Adipocyte (in vitro differentiated cells): ENCODE results near the gene SESTD1.
A peak's percentile ranks its signal among the peaks of the same experiment; 100 is the strongest.

Experiments
- DNase-seq: peaks from one replicate; pipeline ENCODE4 v3.0.0-alpha.2; 2015; ENCODE audit warnings: low read depth
- H3K27me3 ChIP-seq: replicated peaks from 2 replicates; pipeline ENCODE4 v1.7.0; 2013; ENCODE audit warnings: mild to moderate bottlenecking, low read length, moderate library complexity; ENCODE audit not compliant: control insufficient read depth, insufficient read depth
- H3K36me3 ChIP-seq: 2 replicates; pipeline ENCODE4 v1.7.0; 2013; ENCODE audit warnings: low read length, mild to moderate bottlenecking, moderate library complexity; ENCODE audit not compliant: control insufficient read depth, insufficient read depth, severe bottlenecking
- H3K4me1 ChIP-seq: 2 replicates; pipeline ENCODE4 v1.7.0; 2013; ENCODE audit warnings: mild to moderate bottlenecking, low read length, moderate library complexity; ENCODE audit not compliant: control insufficient read depth, insufficient read depth
- H3K4me3 ChIP-seq: 2 replicates; pipeline ENCODE4 v1.7.0; 2013; ENCODE audit warnings: mild to moderate bottlenecking, low read length, moderate library complexity
- H3K9ac ChIP-seq: 2 replicates; pipeline ENCODE4 v1.7.0; 2013; ENCODE audit warnings: mild to moderate bottlenecking, low read length, moderate library complexity
- H3K9me3 ChIP-seq: 2 replicates; pipeline ENCODE4 v1.7.0; 2013; ENCODE audit warnings: mild to moderate bottlenecking, low read length, moderate library complexity; ENCODE audit not compliant: control insufficient read depth

Gene SESTD1

GRCh38 chr2:179265082-179265510 is 464 bp upstream of the SESTD1 start:
- Histone ChIP-seq H3K9ac (peak overlapping the region; percentile 98), H3K9me3 (no peaks in the 10 kb centered on the region), H3K4me3 (peak overlapping the region; percentile 97), H3K27me3 (no peaks in the 10 kb centered on the region), H3K4me1 (peaks cover 56% of the 10 kb centered on the region), H3K36me3 (no peaks in the 10 kb centered on the region)
- DNase-seq, result peak; percentile 59

GRCh38 chr2:179263446-179264367 is 925 bp downstream of the SESTD1 start:
- Histone ChIP-seq H3K4me3 (peak overlapping the region; percentile 97), H3K36me3 (no peaks in the 10 kb centered on the region), H3K9ac (peak overlapping the region; percentile 98), H3K27me3 (no peaks in the 10 kb centered on the region), H3K9me3 (no peaks in the 10 kb centered on the region), H3K4me1 (peaks cover 55% of the 10 kb centered on the region)
- peak; percentile 76 for DNase-seq

GRCh38 chr2:179263015-179263414 is 1.6 kb downstream of the SESTD1 start:
- H3K36me3 ChIP-seq, result no peaks in the 10 kb centered on the region
- peaks cover 54% of the 10 kb centered on the region for H3K4me1 ChIP-seq
- H3K9me3 ChIP-seq, result no peaks in the 10 kb centered on the region
- no peaks in the 10 kb centered on the region for H3K27me3 ChIP-seq
- peak; percentile 84 for DNase-seq
- H3K9ac ChIP-seq, result peak overlapping the region; percentile 98
- H3K4me3 ChIP-seq, result peak overlapping the region; percentile 97

- Histone ChIP-seq H3K4me3 (peak overlapping the region; percentile 97), H3K4me1 (peaks cover 55% of the 10 kb centered on the region), H3K9ac (peak overlapping the region; percentile 98), H3K36me3 (no peaks in the 10 kb centered on the region), H3K9me3 (no peaks in the 10 kb centered on the region), H3K27me3 (no peaks in the 10 kb centered on the region)
- DNase-seq, result peak; percentile 30
Measured at GRCh38 chr2:179262077-179262660, 2.5 kb downstream of the SESTD1 start.

GRCh38 chr2:179261151-179261825 is 3.3 kb downstream of the SESTD1 start:
- H3K4me3 ChIP-seq, result peak overlapping the region; percentile 97

GRCh38 chr2:179260224-179260623 is 4.4 kb downstream of the SESTD1 start:
- H3K4me1 ChIP-seq, result peaks cover 51% of the 10 kb centered on the region
- no peaks in the 10 kb centered on the region for H3K27me3 ChIP-seq
- no peaks in the 10 kb centered on the region for H3K36me3 ChIP-seq
- no peak for DNase-seq
- no peaks in the 10 kb centered on the region for H3K9me3 ChIP-seq
- H3K9ac ChIP-seq, result no peak overlapping the region
- H3K4me3 ChIP-seq, result no peak overlapping the region

More at GRCh38 chr2:179261151-179261825, 3.3 kb downstream of the SESTD1 start:
- Histone ChIP-seq H3K9me3 (no peaks in the 10 kb centered on the region), H3K27me3 (no peaks in the 10 kb centered on the region), H3K36me3 (no peaks in the 10 kb centered on the region), H3K4me1 (peaks cover 55% of the 10 kb centered on the region), H3K9ac (no peak overlapping the region)
- no peak for DNase-seq

GRCh38 chr2:179255129-179255528 is 9.5 kb downstream of the SESTD1 start:
- Histone ChIP-seq H3K27me3 (no peaks in the 10 kb centered on the region), H3K4me3 (no peak overlapping the region), H3K4me1 (peaks cover 41% of the 10 kb centered on the region), H3K9me3 (no peaks in the 10 kb centered on the region), H3K36me3 (no peaks in the 10 kb centered on the region), H3K9ac (no peak overlapping the region)
- no peak for DNase-seq

GRCh38 chr2:179253226-179253625 is 11.4 kb downstream of the SESTD1 start:
- no peak for DNase-seq
- H3K36me3 ChIP-seq, result no peaks in the 10 kb centered on the region
- H3K27me3 ChIP-seq, result no peaks in the 10 kb centered on the region
- no peaks in the 10 kb centered on the region for H3K9me3 ChIP-seq
- H3K4me1 ChIP-seq, result peaks cover 30% of the 10 kb centered on the region
- H3K4me3 ChIP-seq, result no peak overlapping the region
- H3K9ac ChIP-seq, result no peak overlapping the region

- Histone ChIP-seq H3K36me3 (no peaks in the 10 kb centered on the region), H3K4me1 (peaks cover 24% of the 10 kb centered on the region), H3K9me3 (no peaks in the 10 kb centered on the region), H3K9ac (no peak overlapping the region), H3K4me3 (no peak overlapping the region), H3K27me3 (no peaks in the 10 kb centered on the region)
- no peak for DNase-seq
Measured at GRCh38 chr2:179252423-179252822, 12.2 kb downstream of the SESTD1 start.

GRCh38 chr2:179251870-179252269 is 12.8 kb downstream of the SESTD1 start:
- no peak for DNase-seq
- H3K4me3 ChIP-seq, result no peak overlapping the region
- H3K27me3 ChIP-seq, result no peaks in the 10 kb centered on the region
- no peak overlapping the region for H3K9ac ChIP-seq
- H3K36me3 ChIP-seq, result no peaks in the 10 kb centered on the region
- peaks cover 24% of the 10 kb centered on the region for H3K4me1 ChIP-seq
- H3K9me3 ChIP-seq, result no peaks in the 10 kb centered on the region

GRCh38 chr2:179250848-179251504 is 13.7 kb downstream of the SESTD1 start:
- Histone ChIP-seq H3K4me1 (peaks cover 28% of the 10 kb centered on the region), H3K4me3 (no peak overlapping the region), H3K9ac (no peak overlapping the region), H3K9me3 (no peaks in the 10 kb centered on the region), H3K27me3 (no peaks in the 10 kb centered on the region), H3K36me3 (no peaks in the 10 kb centered on the region)
- no peak for DNase-seq
